ENCODE data around the gene PSMB11. TPM values are rescaled to one million over a fixed set of nuclear protein-coding genes. Genes with fewer than 3 reads are reported as not detected.

PSMB11 gene
- total RNA-seq, 2 donors from 2014 or later: not detected

- ATAC-seq (peak; percentile 84), DNase-seq (peak; percentile 85 to 90 (median 87))
- no peaks in the 10 kb centered on the region for H3K9me3 ChIP-seq
- H3K27me3 ChIP-seq: no peaks in the 10 kb centered on the region
- 26 to 28% methylated on average over 8 of the region's 8 CpGs for WGBS, 2 donors
- intact Hi-C loops (cut with DNase I): no loop called here
- peak overlapping the region in 2 of 4 donors; percentile 11 to 19 for H3K27ac ChIP-seq
- peaks cover 28% of the 10 kb centered on the region for H3K4me1 ChIP-seq
- H3K36me3 ChIP-seq (replicated peaks in 1 of 2; ENCODE audit: insufficient read depth in 1 of 2, low read depth in 2 of 2): peaks cover 6 to 22% of the 10 kb centered on the region in 2 donors
- TF ChIP-seq, protein P1, sequence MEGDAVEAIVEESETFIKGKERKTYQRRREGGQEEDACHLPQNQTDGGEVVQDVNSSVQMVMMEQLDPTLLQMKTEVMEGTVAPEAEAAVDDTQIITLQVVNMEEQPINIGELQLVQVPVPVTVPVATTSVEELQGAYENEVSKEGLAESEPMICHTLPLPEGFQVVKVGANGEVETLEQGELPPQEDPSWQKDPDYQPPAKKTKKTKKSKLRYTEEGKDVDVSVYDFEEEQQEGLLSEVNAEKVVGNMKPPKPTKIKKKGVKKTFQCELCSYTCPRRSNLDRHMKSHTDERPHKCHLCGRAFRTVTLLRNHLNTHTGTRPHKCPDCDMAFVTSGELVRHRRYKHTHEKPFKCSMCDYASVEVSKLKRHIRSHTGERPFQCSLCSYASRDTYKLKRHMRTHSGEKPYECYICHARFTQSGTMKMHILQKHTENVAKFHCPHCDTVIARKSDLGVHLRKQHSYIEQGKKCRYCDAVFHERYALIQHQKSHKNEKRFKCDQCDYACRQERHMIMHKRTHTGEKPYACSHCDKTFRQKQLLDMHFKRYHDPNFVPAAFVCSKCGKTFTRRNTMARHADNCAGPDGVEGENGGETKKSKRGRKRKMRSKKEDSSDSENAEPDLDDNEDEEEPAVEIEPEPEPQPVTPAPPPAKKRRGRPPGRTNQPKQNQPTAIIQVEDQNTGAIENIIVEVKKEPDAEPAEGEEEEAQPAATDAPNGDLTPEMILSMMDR (IDR thresholded peaks at IDR 0.05): peak; percentile 89 to 99 (median 99)
- no peak for TF ChIP-seq POLR2A (IDR thresholded peaks at IDR 0.05)
- H3K4me3 ChIP-seq: no peak overlapping the region
Observed at GRCh38 chr14:23068789-23069412, 26.9 kb downstream of the PSMB11 start.

DNA sequence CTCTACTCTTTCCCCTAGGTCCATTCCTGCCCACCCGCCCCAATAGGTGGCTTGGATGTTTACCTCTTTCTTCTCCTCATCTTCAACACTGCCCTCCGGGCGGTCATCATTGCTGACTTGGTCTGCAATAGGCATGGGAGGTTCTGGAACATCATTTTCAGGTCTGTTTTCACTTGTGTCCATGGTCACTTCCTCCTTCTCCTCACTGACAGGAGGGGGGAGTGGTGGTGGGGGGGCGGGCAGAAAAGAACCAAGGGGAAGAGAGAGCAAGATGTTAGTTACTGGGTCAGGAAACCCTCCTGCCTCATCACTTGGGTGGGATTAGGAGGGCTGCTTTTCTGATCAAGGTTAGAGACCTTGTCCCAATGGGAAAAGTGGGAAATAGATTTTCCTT is 27.4 kb downstream of the PSMB11 start:
- peak overlapping the region in 1 of 4 donors; percentile 19 for H3K27ac ChIP-seq
- DNase-seq: no peak

DNA sequence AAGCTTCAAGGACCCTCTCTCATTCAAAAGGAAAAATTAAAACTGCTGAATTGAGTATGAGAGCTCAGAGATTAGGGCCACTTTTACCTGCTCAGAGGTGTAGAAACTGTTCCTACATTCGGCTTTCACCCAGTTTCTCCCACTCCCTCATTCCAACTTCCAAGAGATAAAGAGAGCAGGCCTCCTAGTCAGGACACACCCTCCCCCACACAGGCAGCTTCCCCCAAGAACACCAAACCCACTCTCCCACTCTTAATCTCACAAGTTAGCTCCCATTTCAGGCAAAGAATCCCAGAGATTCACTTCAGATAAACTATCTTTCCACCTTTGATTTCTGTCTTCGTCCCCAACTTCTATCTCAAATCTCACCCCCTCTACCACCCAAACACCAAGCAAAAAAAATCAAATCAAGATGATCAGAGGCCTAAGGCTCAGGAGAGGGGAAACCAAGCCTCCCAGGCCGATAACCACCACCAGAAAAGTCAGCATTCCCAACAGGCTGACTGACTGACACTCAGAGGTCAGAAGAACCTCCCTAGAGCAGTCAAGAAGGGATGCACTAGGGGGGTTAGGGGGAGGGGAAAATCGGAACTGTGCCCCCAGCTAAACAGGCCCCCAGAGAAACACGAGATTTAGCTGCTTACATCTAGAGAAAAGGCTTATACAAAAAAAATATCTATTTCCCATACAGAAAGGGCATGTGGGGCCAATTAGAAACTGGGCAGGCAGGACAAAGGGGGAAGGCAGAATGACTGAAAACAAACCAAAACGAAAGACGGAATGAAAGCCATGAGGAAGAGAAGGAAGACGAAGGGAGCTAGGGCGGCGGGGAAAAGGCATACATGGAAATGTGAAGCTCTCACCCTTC is 28.5 kb downstream of the PSMB11 start:
- TF ChIP-seq, protein P1 (IDR thresholded peaks at IDR 0.05): no peak
- TF ChIP-seq POLR2A (IDR thresholded peaks at IDR 0.05): no peak
- peaks cover 28% of the 10 kb centered on the region for H3K4me1 ChIP-seq
- ATAC-seq (no peak), DNase-seq (no peak)
- H3K36me3 ChIP-seq (replicated peaks in 1 of 2; ENCODE audit: insufficient read depth in 1 of 2, low read depth in 2 of 2): peaks cover 3 to 21% of the 10 kb centered on the region in 2 donors
- intact Hi-C loops (cut with DNase I): no loop called here
- no peaks in the 10 kb centered on the region for H3K27me3 ChIP-seq
- WGBS, 2 donors: 11 to 12% methylated on average over 10 of the region's 10 CpGs
- H3K4me3 ChIP-seq: peak overlapping the region in 1 of 2 donors; percentile 66
- peak overlapping the region in 3 of 4 donors; percentile 70 to 86 (median 74) for H3K27ac ChIP-seq
- H3K9me3 ChIP-seq: no peaks in the 10 kb centered on the region

More for the DNA sequence above, 27.4 kb downstream of the PSMB11 start:
- intact Hi-C loops (cut with DNase I): no loop called here
- no peaks in the 10 kb centered on the region for H3K27me3 ChIP-seq
- ATAC-seq: no peak
- WGBS, 2 donors: 78 to 89% methylated on average over 4 of the region's 4 CpGs
- H3K4me3 ChIP-seq: no peak overlapping the region
- no peaks in the 10 kb centered on the region for H3K9me3 ChIP-seq
- H3K36me3 ChIP-seq (replicated peaks in 1 of 2; ENCODE audit: insufficient read depth in 1 of 2, low read depth in 2 of 2): peaks cover 6 to 18% of the 10 kb centered on the region in 2 donors
- peaks cover 28% of the 10 kb centered on the region for H3K4me1 ChIP-seq
- TF ChIP-seq, protein P1 (IDR thresholded peaks at IDR 0.05): no peak
- no peak for TF ChIP-seq POLR2A (IDR thresholded peaks at IDR 0.05)

GRCh38 chr14:23071244-23071920 is 29.4 kb downstream of the PSMB11 start:
- H3K4me1 ChIP-seq: peaks cover 28% of the 10 kb centered on the region
- H3K9me3 ChIP-seq: no peaks in the 10 kb centered on the region
- peak; percentile 93 for ATAC-seq

More at GRCh38 chr14:23071244-23071920, 29.4 kb downstream of the PSMB11 start:
- peak; percentile 83 to 92 (median 88) for DNase-seq
- intact Hi-C loops (cut with DNase I): no loop called here
- Histone ChIP-seq H3K4me3 (peak overlapping the region; percentile 16 to 66), H3K36me3 (replicated peaks in 1 of 2; ENCODE audit: insufficient read depth in 1 of 2, low read depth in 2 of 2) (peaks cover 0 to 27% of the 10 kb centered on the region in 2 donors), H3K27me3 (no peaks in the 10 kb centered on the region), H3K27ac (peak overlapping the region; percentile 41 to 86 (median 72))
- 0 to 1% methylated on average over 14 of the region's 14 CpGs for WGBS, 2 donors
- TF ChIP-seq POLR2A (IDR thresholded peaks at IDR 0.05): peak in 2 of 3 donors; percentile 60
- TF ChIP-seq, protein P1 (IDR thresholded peaks at IDR 0.05): peak in 2 of 7 experiments; percentile 11 to 15
